Mononuclear cell (primary cell): Measurements from ENCODE around the gene VKORC1. TPM values are rescaled to one million over a fixed set of nuclear protein-coding genes. Genes with fewer than 3 reads are reported as not detected.
"Not testable (repeated sequence)": the region's sequence is repeated elsewhere in the genome, so short reads cannot be mapped to it uniquely, and the experiment has no call there.

Source experiments
- H3K27me3 ChIP-seq: 2 replicates; pipeline ENCODE4 v1.6.0; 2011; ENCODE audit warnings: low read length, control low read depth; ENCODE audit not compliant: insufficient read depth
- H3K4me1 ChIP-seq: 2 replicates; pipeline ENCODE4 v1.5.1; 2011; ENCODE audit warnings: mild to moderate bottlenecking, low read length, control low read depth; ENCODE audit not compliant: insufficient read depth
- H3K4me3 ChIP-seq: 2 replicates; pipeline ENCODE4 v1.5.1; 2011; ENCODE audit warnings: mild to moderate bottlenecking, low read length, moderate library complexity
- H3K9me3 ChIP-seq: 2 replicates; pipeline ENCODE4 v1.5.1; 2011; ENCODE audit warnings: low read depth, mild to moderate bottlenecking, control low read depth, low read length
- total RNA-seq: library from RNA; depleted of rRNA; stranded (reverse); fragments of >200 nt; gene quantifications from one replicate; pipeline ENCODE4 v1.2.3, GENCODE V29; 2012

The VKORC1 gene
- 27.1 TPM for total RNA-seq

GRCh38 chr16:31094424-31095120, at the start of gene VKORC1:
Gene VKORC1 (minus strand): TSS chr16:31094797. CDS start chr16:31094729, 68 bp downstream.
- Histone ChIP-seq H3K4me3 (peak within 1 kb of the TSS; percentile 80), H3K9me3 (no peaks in the 10 kb centered on the region)

DNA sequence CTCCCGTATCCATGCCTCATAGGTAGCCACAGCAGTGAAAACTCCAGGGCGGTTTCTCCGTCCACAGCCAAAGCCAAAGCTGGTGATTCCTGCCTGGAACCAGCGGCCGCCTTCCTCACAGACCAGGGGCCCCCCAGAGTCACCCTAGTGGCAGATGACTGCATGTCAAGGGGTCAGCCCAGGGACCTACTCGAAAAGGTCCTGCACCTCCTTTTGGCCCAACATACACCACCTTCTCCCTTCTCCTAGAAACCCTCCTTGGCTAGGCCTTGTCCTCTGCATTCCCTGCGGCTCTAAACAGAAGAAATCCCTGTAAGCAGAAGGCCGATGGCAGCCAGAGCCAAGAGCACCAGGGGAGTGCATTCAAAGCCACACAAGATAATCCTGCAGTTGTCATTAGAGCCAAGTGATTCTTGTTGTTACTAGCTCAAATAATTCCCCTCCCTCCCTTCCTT, 49.1 kb upstream of the VKORC1 start:
- Histone ChIP-seq H3K4me3 (no peak overlapping the region), H3K4me1 (peaks cover 31% of the 10 kb centered on the region), H3K27me3 (no peaks in the 10 kb centered on the region), H3K9me3 (no peaks in the 10 kb centered on the region)

More at GRCh38 chr16:31094424-31095120, at the start of gene VKORC1:
- Histone ChIP-seq H3K4me1 (peaks cover 24% of the 10 kb centered on the region), H3K27me3 (no peaks in the 10 kb centered on the region)

DNA sequence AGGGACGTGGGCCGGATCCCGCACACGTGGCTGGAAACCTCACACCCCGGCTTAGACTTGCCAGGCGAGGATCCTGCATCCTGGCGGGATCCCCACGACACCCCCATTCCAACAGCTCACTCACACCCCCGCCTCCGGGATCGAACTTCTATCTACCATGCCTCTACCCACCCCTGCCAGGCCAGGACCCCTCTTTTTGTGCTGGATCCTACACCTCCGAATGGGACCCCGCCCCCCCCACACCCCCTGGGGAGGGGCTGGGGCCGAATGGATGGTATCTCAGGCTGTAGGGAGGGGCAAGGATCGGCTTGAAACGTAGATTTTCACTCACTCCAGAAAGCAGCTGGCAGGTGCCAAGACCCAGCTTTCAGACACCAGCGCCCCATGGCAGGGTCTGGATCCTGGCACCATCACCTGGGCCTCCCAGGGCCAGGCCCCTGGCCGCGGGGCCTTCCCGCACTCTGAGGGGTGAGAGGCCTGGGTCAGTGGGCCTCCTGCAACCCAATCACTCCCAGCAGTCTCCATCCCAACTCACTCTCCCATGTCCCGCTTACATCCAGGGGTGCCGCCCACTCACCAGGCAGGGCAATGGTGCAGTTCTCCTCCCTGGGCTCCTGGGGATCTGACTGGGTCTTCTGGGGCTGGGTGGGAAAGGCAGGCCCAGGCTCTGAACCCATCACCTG, 48.6 kb upstream of the VKORC1 start:
- Histone ChIP-seq H3K27me3 (no peaks in the 10 kb centered on the region), H3K4me3 (peak overlapping the region; percentile 43), H3K9me3 (no peaks in the 10 kb centered on the region)

DNA sequence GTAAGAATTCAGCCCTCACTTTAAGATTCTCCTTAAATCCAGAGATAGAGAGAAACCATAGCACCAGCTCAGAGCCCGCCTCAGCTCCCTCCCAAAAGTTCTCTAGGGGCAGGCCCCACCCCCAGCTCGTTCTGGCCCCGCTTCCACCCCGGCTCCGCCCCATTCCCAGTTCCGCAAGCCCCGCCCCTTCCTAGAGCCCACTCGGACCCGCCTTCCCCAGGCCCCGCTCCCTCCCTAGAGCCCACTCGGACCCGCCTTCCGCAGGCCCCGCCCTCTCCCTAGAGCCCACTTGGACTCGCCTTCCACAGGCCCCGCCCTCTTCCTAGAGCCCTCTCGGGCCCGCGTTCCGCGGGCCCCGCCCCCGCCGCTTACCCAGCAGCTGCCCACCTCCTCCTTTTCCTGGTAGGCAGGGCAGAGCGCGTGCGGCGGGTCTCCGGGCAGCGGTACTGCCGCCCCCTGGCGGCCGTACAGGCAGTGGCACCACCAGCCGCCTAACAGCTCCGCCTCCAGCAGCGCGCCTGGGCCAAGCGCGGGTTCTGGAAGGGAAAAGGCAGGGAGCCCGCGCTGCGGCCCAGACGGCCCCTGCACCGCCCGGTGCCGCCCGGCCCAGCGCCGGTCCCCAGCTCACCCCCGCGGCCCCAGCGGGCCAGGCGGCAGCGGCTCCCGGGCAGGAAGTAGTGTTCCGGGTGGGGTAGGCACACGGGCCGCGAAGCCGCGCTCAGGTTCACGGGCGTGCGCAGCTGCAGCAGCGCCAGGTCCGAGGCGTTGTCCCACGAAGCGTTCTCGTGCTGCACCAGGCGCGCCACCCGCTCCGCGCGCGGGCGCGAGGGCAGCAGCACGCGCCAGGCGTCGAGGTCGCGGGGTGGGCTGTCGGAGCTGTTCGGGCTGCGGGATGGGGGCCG, 47.8 kb upstream of the VKORC1 start:
- Histone ChIP-seq H3K4me3 (peak overlapping the region; percentile 43), H3K9me3 (no peaks in the 10 kb centered on the region)

More for the DNA sequence above, 48.6 kb upstream of the VKORC1 start:
- peaks cover 31% of the 10 kb centered on the region for H3K4me1 ChIP-seq

DNA sequence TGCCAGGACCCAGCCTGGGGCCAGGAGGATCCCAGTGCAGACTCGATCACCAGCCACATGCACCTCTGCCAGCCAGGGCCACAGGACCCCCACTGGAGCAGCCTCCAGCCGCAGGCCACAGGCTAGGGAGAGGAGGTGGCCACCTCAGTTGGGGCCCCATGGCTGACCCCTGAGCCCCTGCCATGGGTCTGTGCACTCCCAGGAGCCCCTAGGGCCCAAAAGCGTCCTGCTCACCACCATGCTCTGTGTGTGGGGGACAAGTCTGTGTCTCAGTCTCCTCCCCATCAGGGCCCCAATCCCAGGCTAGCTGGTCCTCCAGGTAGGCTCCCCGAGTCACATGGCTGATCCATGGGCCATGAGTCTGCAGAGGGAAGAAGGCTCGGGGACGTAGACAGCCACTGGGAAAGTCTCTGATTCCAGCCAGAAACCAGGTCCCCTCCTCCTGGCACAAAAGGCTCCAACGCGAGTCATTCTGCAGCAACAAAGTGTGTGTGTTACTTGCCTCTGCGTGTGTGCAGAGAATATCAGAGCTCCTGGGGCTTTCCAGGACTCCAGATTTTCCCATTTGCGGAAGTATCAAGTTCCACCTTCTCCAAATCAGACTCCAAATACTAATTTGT, 47.0 kb upstream of the VKORC1 start:
- Histone ChIP-seq H3K4me3 (no peak overlapping the region), H3K4me1 (peaks cover 31% of the 10 kb centered on the region), H3K9me3 (no peaks in the 10 kb centered on the region)

More for the DNA sequence above, 47.8 kb upstream of the VKORC1 start:
- Histone ChIP-seq H3K4me1 (peaks cover 31% of the 10 kb centered on the region), H3K27me3 (no peaks in the 10 kb centered on the region)

DNA sequence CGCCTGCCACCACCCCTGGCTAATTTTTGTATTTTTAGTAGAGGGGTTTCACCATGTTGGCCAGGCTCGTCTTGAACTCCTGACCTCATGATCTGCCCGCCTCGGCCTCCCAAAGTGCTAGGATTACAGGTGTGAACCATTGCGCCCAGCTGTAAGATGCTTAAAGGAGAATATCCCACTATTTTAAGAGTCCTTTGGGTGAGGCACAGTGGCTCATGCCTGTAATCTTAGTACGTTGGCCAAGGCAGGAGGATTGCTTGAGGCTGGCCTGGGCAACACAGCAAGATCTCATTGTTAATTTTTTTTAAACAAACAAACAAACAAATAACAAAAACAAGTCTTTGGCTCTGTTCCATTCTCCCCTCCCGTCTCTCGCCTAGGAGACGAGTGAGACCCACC, 46.5 kb upstream of the VKORC1 start:
- H3K27me3 ChIP-seq, H3K4me3 ChIP-seq, H3K9me3 ChIP-seq: not testable (repeated sequence)
- peaks cover 31% of the 10 kb centered on the region for H3K4me1 ChIP-seq

More for the DNA sequence above, 47.0 kb upstream of the VKORC1 start:
- no peaks in the 10 kb centered on the region for H3K27me3 ChIP-seq

DNA sequence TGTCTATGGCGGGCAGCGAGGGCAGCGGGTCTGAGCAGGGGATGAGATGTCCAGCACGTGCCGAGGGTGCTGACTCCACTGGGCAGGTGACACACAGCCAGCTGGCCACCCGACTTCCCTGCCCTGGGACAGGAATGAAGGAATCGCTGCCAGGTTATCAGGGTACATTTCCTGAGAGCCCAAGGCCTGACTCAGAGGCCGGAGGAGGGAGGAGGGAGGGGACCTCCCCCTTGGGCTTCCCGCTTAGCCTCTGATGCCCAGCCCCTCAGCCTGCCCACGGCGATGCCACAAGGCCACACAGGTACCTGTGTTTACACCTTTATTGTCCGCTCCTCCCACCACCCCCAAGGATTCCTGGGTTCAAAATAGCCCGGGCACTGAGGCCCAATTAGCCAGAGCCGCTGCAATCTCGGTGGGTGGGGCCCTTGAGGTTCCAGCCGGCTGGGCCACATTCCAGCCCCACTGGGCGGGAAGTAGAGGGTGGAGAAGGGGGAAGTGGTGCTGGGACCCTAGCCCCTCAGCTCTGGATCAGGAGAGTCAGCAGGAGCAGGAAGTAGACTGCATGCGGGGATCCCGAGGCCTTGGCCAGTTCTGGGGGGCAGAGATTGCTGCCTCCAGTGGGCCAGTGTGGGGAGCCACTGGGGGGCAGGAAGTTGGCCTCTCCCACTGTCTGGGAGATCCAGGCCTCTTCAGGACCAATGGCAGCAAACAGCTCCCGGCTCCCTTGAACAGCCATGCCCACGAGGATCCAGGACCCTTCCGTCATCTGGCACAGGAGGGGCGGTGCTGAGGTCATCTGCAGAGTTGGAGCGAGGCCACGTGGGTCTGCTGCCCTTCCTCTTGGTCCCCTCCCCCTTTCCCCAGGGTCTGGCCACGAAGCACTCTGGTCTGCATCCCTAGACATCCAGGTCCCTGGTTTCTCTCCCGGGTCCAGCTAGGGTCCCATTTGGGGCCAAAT, 44.3 kb upstream of the VKORC1 start:
- Histone ChIP-seq H3K4me1 (peaks cover 40% of the 10 kb centered on the region), H3K4me3 (no peak overlapping the region), H3K27me3 (no peaks in the 10 kb centered on the region), H3K9me3 (no peaks in the 10 kb centered on the region)

GRCh38 chr16:31136822-31137499, 42.4 kb upstream of the VKORC1 start:
- H3K9me3 ChIP-seq, H3K4me3 ChIP-seq, H3K27me3 ChIP-seq: not testable (repeated sequence)
- H3K4me1 ChIP-seq = peaks cover 33% of the 10 kb centered on the region

- peaks cover 26% of the 10 kb centered on the region for H3K4me1 ChIP-seq
- H3K9me3 ChIP-seq = no peaks in the 10 kb centered on the region
- H3K4me3 ChIP-seq = no peak overlapping the region
- no peaks in the 10 kb centered on the region for H3K27me3 ChIP-seq
These were observed 41.7 kb upstream of the VKORC1 start for GRCh38 chr16:31136287-31136662.

DNA sequence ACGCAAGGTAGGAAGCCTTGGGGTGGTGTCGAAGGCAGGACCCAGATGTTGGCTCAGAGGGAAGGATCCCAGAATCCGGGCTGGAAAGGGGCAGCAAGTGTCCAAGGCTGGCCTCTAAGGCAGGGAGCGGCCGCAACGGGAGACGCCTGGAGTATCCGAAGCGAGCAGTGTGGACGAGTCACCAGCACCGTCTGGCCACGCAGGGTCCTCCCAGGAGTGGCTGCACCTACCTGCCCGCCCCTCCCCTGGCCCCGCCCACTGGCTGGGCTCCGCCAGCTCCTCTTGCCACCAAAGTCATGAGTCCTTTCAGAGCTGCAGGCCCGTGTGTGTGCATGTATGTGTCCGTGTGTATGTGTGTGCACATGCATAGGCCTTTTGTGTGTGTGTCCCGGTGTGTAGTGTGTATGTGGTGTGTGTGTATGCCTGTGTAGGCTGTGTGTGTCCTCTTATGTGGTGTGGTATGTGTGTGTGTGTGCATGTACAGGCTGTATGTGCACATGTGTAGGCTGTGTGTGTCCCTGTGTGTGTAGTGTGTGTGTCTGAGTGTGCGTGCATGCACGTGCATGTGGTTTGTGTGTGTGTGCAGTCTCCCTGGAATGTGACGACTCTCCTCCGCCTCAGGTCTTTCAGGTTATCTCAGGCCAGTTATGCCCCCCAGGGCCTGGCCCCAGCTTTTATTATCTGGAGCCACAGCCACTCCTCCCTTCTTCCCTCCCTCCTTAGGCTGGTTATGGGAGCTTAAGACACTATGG, 41.1 kb upstream of the VKORC1 start, which contains the start of gene PRSS8:
PRSS8 (minus strand) TSS at position 193 of the 752 bp plus-strand sequence. CDS start 229 bp downstream, outside the sequence.
- Histone ChIP-seq H3K4me1 (peaks cover 20% of the 10 kb centered on the region), H3K27me3 (no peaks in the 10 kb centered on the region), H3K9me3 (no peaks in the 10 kb centered on the region), H3K4me3 (no peak within 1 kb of the TSS)

DNA sequence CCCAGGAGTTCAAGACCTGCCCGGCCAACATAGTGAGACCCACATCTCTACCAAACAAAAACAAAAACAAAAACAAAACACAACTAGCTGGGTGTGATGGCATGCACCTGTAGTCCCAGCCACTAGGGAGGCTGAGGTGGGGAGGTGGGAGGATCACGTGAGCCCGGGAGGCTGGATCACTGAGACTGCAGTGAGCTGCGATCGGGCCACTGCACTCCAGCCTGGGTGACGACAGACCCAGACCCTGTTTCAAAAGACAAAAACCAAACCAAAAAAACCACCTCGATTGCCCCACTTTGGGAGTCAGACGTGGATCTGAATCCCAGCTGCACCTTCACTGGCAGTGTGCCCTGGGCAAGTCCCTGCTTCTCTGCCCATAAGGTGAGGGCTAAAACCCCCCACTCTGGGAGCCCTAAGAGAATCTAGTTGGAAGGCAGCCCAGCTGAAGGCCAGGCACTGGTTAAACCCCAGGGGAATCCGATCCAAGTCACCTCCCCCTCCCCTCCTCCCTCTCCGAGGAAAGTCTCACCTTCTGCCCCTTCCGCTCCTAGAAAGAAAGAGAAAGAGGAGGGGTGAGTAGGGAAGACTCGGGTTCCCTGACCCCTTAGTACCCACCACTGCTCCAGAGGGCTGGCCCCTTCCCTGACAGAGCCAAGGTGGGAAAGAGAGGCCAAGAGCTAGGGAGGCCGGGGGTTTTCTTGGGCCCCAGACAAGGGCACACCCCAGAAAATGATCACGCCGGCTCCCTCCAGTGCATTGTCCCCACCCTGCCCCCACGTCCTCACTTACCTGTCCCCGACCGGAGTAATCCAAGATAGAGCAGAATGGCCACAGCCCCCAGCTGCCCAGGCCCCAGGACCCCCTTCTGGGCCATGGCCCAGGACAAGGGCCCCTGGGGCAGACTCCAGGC, 40.3 kb upstream of the VKORC1 start:
- Histone ChIP-seq H3K9me3 (no peaks in the 10 kb centered on the region), H3K4me3 (no peak overlapping the region), H3K4me1 (peaks cover 27% of the 10 kb centered on the region), H3K27me3 (no peaks in the 10 kb centered on the region)

DNA sequence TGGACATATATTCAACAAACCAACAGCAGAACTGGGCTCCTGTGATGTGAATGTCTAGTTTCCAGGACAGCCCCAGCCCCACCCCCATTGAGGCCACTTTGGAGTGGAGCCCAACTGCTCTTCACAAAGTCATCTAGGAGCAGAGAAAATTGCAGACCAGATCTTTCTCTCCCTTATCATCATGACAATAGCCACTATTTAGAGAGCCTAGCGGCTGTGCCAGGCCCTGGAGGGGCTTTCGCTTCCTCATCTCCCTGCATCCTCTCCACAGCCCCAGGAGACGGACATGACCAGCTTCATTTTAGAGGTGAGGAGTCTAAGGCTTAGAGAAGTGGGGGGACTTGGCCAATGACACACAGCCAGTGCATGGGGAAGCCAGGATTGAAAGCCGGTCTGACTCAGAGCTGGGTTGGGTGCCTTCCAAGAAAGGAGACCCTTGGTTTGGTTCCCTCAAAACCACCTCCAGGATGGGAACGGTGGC, 39.5 kb upstream of the VKORC1 start:
- Histone ChIP-seq H3K4me1 (peaks cover 35% of the 10 kb centered on the region), H3K9me3 (no peaks in the 10 kb centered on the region), H3K27me3 (no peaks in the 10 kb centered on the region), H3K4me3 (no peak overlapping the region)
